Measurements from ENCODE around the gene ADAMTS9. TPM values are rescaled to one million over a fixed set of nuclear protein-coding genes. Genes with fewer than 3 reads are reported as not detected.
A peak's percentile ranks its signal among the peaks of the same experiment; 100 is the strongest.

Gene ADAMTS9
- total RNA-seq, 3 donors from 2014 or later (not counting 1 experiment from before 2014, with no cell fraction given), result not detected

- H3K27ac ChIP-seq (ENCODE audit: low read length), result no peak overlapping the region
- TF ChIP-seq, protein P1, sequence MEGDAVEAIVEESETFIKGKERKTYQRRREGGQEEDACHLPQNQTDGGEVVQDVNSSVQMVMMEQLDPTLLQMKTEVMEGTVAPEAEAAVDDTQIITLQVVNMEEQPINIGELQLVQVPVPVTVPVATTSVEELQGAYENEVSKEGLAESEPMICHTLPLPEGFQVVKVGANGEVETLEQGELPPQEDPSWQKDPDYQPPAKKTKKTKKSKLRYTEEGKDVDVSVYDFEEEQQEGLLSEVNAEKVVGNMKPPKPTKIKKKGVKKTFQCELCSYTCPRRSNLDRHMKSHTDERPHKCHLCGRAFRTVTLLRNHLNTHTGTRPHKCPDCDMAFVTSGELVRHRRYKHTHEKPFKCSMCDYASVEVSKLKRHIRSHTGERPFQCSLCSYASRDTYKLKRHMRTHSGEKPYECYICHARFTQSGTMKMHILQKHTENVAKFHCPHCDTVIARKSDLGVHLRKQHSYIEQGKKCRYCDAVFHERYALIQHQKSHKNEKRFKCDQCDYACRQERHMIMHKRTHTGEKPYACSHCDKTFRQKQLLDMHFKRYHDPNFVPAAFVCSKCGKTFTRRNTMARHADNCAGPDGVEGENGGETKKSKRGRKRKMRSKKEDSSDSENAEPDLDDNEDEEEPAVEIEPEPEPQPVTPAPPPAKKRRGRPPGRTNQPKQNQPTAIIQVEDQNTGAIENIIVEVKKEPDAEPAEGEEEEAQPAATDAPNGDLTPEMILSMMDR (IDR thresholded peaks at IDR 0.05), result no peak
- no peak for ATAC-seq
- no peaks in the 10 kb centered on the region for H3K9me3 Mint-ChIP-seq
- H3K36me3 ChIP-seq (ENCODE audit: control insufficient read depth, insufficient read depth, low read length), result no peaks in the 10 kb centered on the region
- no peak for DNase-seq
- intact Hi-C loops (cut with micrococcal nuclease), result no loop called here
- no peaks in the 10 kb centered on the region for H3K4me1 ChIP-seq (ENCODE audit: control insufficient read depth, insufficient read depth, low read length)
- H3K36me3 Mint-ChIP-seq, result no peaks in the 10 kb centered on the region
- H3K27me3 ChIP-seq (ENCODE audit: control insufficient read depth, insufficient read depth, low read length), result peaks cover 4% of the 10 kb centered on the region
- peaks cover 24 to 43% of the 10 kb centered on the region in 2 donors for H3K27me3 Mint-ChIP-seq (ENCODE audit: low read depth in 2 of 2)
- no peaks in the 10 kb centered on the region for H3K4me1 Mint-ChIP-seq
- H3K4me3 ChIP-seq (ENCODE audit: low read length), result no peak overlapping the region
- no peak overlapping the region for H3K4me3 Mint-ChIP-seq
- H3K9me3 ChIP-seq (ENCODE audit: control insufficient read depth, insufficient read depth, low read length), result no peaks in the 10 kb centered on the region
- WGBS (ENCODE audit: insufficient coverage), result 27% methylated on average over 23 of the region's 23 CpGs
- H3K27ac Mint-ChIP-seq, result no peak overlapping the region
These were observed 198.3 kb downstream of the ADAMTS9 start for GRCh38 chr3:64489361-64490044.

DNA sequence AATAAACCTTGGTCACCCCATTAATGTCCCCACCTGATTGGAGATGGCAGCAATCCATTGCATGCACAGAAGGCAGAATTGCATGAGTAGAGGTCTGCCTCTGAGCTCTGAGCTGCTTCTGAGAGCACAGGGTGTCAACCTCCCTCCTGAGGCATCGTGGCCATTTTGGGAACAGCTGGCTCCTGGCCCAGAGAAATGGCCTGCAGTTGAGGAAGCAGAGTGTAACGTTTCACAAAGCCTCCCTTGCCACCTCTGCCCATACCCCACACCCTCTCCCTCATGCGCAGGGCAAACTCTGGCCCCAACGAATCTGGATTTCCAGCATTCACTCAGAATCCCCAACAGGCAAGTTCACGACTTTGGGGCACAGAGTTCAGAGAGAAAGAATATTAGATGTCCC lies 198.9 kb downstream of the ADAMTS9 start:
- H3K36me3 ChIP-seq (ENCODE audit: control insufficient read depth, insufficient read depth, low read length), result no peaks in the 10 kb centered on the region
- Mint-ChIP-seq H3K27ac (no peak overlapping the region), H3K9me3 (no peaks in the 10 kb centered on the region), H3K27me3 (ENCODE audit: low read depth in 2 of 2) (peaks cover 19 to 37% of the 10 kb centered on the region in 2 donors), H3K4me1 (no peaks in the 10 kb centered on the region), H3K36me3 (no peaks in the 10 kb centered on the region), H3K4me3 (no peak overlapping the region)
- TF ChIP-seq, protein P1 (IDR thresholded peaks at IDR 0.05), result no peak
- no peak overlapping the region for H3K27ac ChIP-seq (ENCODE audit: low read length)
- H3K4me1 ChIP-seq (ENCODE audit: control insufficient read depth, insufficient read depth, low read length), result no peaks in the 10 kb centered on the region
- no peaks in the 10 kb centered on the region for H3K9me3 ChIP-seq (ENCODE audit: control insufficient read depth, insufficient read depth, low read length)
- no peak overlapping the region for H3K4me3 ChIP-seq (ENCODE audit: low read length)
- H3K27me3 ChIP-seq (ENCODE audit: control insufficient read depth, insufficient read depth, low read length), result peaks cover 4% of the 10 kb centered on the region
- DNase-seq (no peak), ATAC-seq (no peak)
- intact Hi-C loops (cut with micrococcal nuclease), result no loop called here
- WGBS (ENCODE audit: insufficient coverage), result 37% methylated on average over 5 of the region's 5 CpGs

DNA sequence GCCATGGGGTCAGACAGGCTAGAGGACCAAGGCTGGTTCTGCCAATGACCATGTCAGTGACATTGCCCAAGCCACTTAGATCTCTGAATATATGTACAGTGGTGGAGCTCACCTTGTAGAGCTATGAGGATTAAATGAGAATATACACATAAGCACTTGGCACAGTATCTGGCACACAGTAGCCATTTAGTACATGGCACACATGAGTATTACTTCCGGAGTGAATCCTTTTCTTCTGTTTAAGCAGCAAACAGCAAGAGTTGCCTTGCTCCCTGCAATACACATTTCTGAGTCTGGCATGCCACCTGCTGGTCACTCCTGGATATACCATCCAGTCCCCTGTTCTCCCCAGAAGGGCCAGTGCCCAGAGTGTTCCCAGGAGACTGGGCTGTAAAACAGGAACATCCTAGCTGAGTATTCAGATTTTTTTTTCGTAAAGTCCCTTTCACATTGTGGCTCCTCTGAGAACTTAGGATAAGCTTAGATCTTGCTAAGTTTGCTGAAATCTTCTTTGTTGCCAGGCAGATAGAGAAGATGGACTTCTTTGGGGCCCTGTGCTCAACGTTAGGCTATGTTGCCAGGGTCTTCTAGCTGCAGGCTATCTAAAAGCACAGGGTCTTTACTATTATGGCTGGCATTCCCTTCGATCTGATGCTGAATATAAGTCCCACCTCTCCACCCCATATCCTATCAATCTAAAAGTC lies 203.4 kb downstream of the ADAMTS9 start:
- H3K9me3 ChIP-seq (ENCODE audit: control insufficient read depth, insufficient read depth, low read length), result no peaks in the 10 kb centered on the region
- no peaks in the 10 kb centered on the region for H3K4me1 Mint-ChIP-seq
- no peaks in the 10 kb centered on the region for H3K4me1 ChIP-seq (ENCODE audit: control insufficient read depth, insufficient read depth, low read length)
- intact Hi-C loops (cut with micrococcal nuclease), result no loop called here
- H3K36me3 ChIP-seq (ENCODE audit: control insufficient read depth, insufficient read depth, low read length), result no peaks in the 10 kb centered on the region
- no peaks in the 10 kb centered on the region for H3K36me3 Mint-ChIP-seq
- H3K9me3 Mint-ChIP-seq, result no peaks in the 10 kb centered on the region
- H3K27ac Mint-ChIP-seq, result no peak overlapping the region
- 31% methylated on average over 3 of the region's 4 CpGs for WGBS (ENCODE audit: insufficient coverage)
- H3K27ac ChIP-seq (ENCODE audit: low read length), result no peak overlapping the region
- no peak overlapping the region for H3K4me3 Mint-ChIP-seq
- ATAC-seq (peak; percentile 46 to 70 (median 64)), DNase-seq (peak; percentile 17 to 69)
- H3K27me3 Mint-ChIP-seq (ENCODE audit: low read depth in 2 of 2), result peaks cover 5 to 7% of the 10 kb centered on the region in 2 donors
- TF ChIP-seq, protein P1 (IDR thresholded peaks at IDR 0.05), result no peak
- H3K27me3 ChIP-seq (ENCODE audit: control insufficient read depth, insufficient read depth, low read length), result no peaks in the 10 kb centered on the region
- H3K4me3 ChIP-seq (ENCODE audit: low read length), result no peak overlapping the region
